H9 (cell line): ENCODE data around the gene DDA1. TPM values are rescaled to one million over a fixed set of nuclear protein-coding genes. Genes with fewer than 3 reads are reported as not detected.

ENCODE experiments used
- DNase-seq: peaks from one replicate; pipeline ENCODE4 v3.0.0-alpha.2; 2017
- H2AFZ ChIP-seq: one replicate; pipeline ENCODE4 v1.6.1; 2013; ENCODE audit warnings: mild to moderate bottlenecking, low read length, control low read depth, moderate library complexity
- H2AK5ac ChIP-seq: 2 replicates; pipeline ENCODE4 v1.6.1; 2013; ENCODE audit warnings: low read length, control low read depth, mixed read lengths; ENCODE audit not compliant: insufficient read length
- H2BK120ac ChIP-seq: one replicate; pipeline ENCODE4 v1.6.1; 2013; ENCODE audit warnings: low read depth, mild to moderate bottlenecking, low read length, control low read depth, inconsistent platforms; ENCODE audit not compliant: poor library complexity, severe bottlenecking
- H2BK12ac ChIP-seq: 2 replicates; pipeline ENCODE4 v1.6.1; 2013; ENCODE audit warnings: low read length, control low read depth, mixed read lengths, low read depth; ENCODE audit not compliant: insufficient read length
- H2BK15ac ChIP-seq: 2 replicates; pipeline ENCODE4 v1.6.1; 2013; ENCODE audit warnings: low read depth, low read length, control low read depth
- H2BK20ac ChIP-seq: one replicate; pipeline ENCODE4 v1.6.1; 2013; ENCODE audit warnings: low read depth, mild to moderate bottlenecking, low read length, control low read depth, inconsistent platforms; ENCODE audit not compliant: poor library complexity, severe bottlenecking
- H2BK5ac ChIP-seq: 2 replicates; pipeline ENCODE4 v1.6.1; 2013; ENCODE audit warnings: low read length, control low read depth, mixed read lengths; ENCODE audit not compliant: insufficient read length
- H3K14ac ChIP-seq: 2 replicates; pipeline ENCODE4 v1.6.1; 2013; ENCODE audit warnings: low read length, control low read depth; ENCODE audit not compliant: insufficient read depth
- H3K18ac ChIP-seq: 2 replicates; pipeline ENCODE4 v1.6.1; 2013; ENCODE audit warnings: low read depth, mild to moderate bottlenecking, mixed read lengths, low read length, control low read depth; ENCODE audit not compliant: insufficient read length
- H3K23ac ChIP-seq: 2 replicates; pipeline ENCODE4 v1.6.1; 2013; ENCODE audit warnings: low read length, control low read depth, mixed read lengths, low read depth; ENCODE audit not compliant: insufficient read length
- H3K23me2 ChIP-seq: 2 replicates; pipeline ENCODE4 v1.6.1; 2013; ENCODE audit warnings: low read depth, mild to moderate bottlenecking, mixed read lengths, low read length, control low read depth; ENCODE audit not compliant: insufficient read length, poor library complexity, severe bottlenecking
- H3K27ac ChIP-seq: 2 replicates; pipeline ENCODE4 v1.5.1; 2013; ENCODE audit warnings: low read length, control low read depth, mixed read lengths, low read depth; ENCODE audit not compliant: insufficient read length
- H3K27me3 ChIP-seq: 2 replicates; pipeline ENCODE4 v1.6.1; 2013; ENCODE audit warnings: low read length, control low read depth, inconsistent platforms; ENCODE audit not compliant: insufficient read depth
- H3K4ac ChIP-seq: 2 replicates; pipeline ENCODE4 v1.6.1; 2013; ENCODE audit warnings: low read depth, mild to moderate bottlenecking, control low read depth, inconsistent platforms, low read length, moderate library complexity
- H3K4me1 ChIP-seq: 2 replicates; pipeline ENCODE4 v1.6.1; 2013; ENCODE audit warnings: low read length, control low read depth, inconsistent platforms; ENCODE audit not compliant: insufficient read depth
- H3K4me2 ChIP-seq: 2 replicates; pipeline ENCODE4 v1.6.1; 2013; ENCODE audit warnings: low read length, control low read depth, mixed read lengths; ENCODE audit not compliant: insufficient read length, insufficient read depth
- H3K56ac ChIP-seq: 2 replicates; pipeline ENCODE4 v1.6.1; 2013; ENCODE audit warnings: low read depth, mild to moderate bottlenecking, mixed read lengths, low read length, control low read depth; ENCODE audit not compliant: insufficient read length
- H3K79me1 ChIP-seq: 2 replicates; pipeline ENCODE4 v1.6.1; 2013; ENCODE audit warnings: low read depth, mild to moderate bottlenecking, moderate library complexity, low read length, control low read depth, inconsistent platforms; ENCODE audit not compliant: insufficient read depth, poor library complexity, severe bottlenecking
- H3K79me2 ChIP-seq: 2 replicates; pipeline ENCODE4 v1.6.1; 2013; ENCODE audit warnings: low read length, control low read depth, inconsistent platforms; ENCODE audit not compliant: insufficient read depth
- H3K9ac ChIP-seq: 2 replicates; pipeline ENCODE4 v1.6.1; 2013; ENCODE audit warnings: low read length, control low read depth, mixed read lengths; ENCODE audit not compliant: insufficient read length; ENCODE audit errors: extremely low read depth
- H3K9me3 ChIP-seq: one replicate; pipeline ENCODE4 v1.6.1; 2013; ENCODE audit warnings: low read depth, low read length, inconsistent platforms; ENCODE audit not compliant: control insufficient read depth
- H3T11ph ChIP-seq: one replicate; pipeline ENCODE4 v1.6.1; 2013; ENCODE audit warnings: mild to moderate bottlenecking, low read length, control low read depth, inconsistent platforms
- H4K20me1 ChIP-seq: one replicate; pipeline ENCODE4 v1.6.1; 2013; ENCODE audit not compliant: control insufficient read depth, insufficient read length, insufficient read depth
- H4K5ac ChIP-seq: 2 replicates; pipeline ENCODE4 v1.6.1; 2013; ENCODE audit warnings: low read depth, mild to moderate bottlenecking, mixed read lengths, low read length, control low read depth; ENCODE audit not compliant: insufficient read length
- H4K8ac ChIP-seq: replicated peaks from 2 replicates; pipeline ENCODE4 v1.6.1; 2013; ENCODE audit warnings: low read length, control low read depth, mixed read lengths, low read depth; ENCODE audit not compliant: insufficient read length
- H4K91ac ChIP-seq: 2 replicates; pipeline ENCODE4 v1.6.1; 2013; ENCODE audit warnings: low read depth, mild to moderate bottlenecking, moderate library complexity, mixed read lengths, low read length, control low read depth; ENCODE audit not compliant: insufficient read length
- H3K27ac Mint-ChIP-seq, 3 experiments: 2 replicates in 2 of 3; 3 replicates in 1 of 3; pipeline ENCODE4 v1.8.0; 2020 to 2021; ENCODE audit warnings: mixed read lengths in 3 of 3, mild to moderate bottlenecking in 1 of 3, moderate library complexity in 1 of 3
- H3K27me3 Mint-ChIP-seq: 2 replicates; pipeline ENCODE4 v1.8.0; 2021; ENCODE audit warnings: low read depth, mild to moderate bottlenecking, moderate library complexity, mixed read lengths
- H3K36me3 Mint-ChIP-seq, 3 experiments: 2 replicates in 2 of 3; 3 replicates in 1 of 3; pipeline ENCODE4 v1.8.0; 2020 to 2021; ENCODE audit warnings: low read depth in 3 of 3, mixed read lengths in 3 of 3; ENCODE audit not compliant: insufficient read depth in 1 of 3
- H3K4me1 Mint-ChIP-seq, 2 experiments: 2 replicates each; pipeline ENCODE4 v1.8.0; 2020; ENCODE audit warnings: mixed read lengths in 2 of 2
- H3K4me3 Mint-ChIP-seq, 2 experiments: 2 replicates in 1 of 2; 3 replicates in 1 of 2; pipeline ENCODE4 v1.8.0; 2020 to 2021; ENCODE audit warnings: mild to moderate bottlenecking in 2 of 2, mixed read lengths in 2 of 2, moderate library complexity in 1 of 2
- H3K9me3 Mint-ChIP-seq, 2 experiments: 2 replicates in 1 of 2; 3 replicates in 1 of 2; pipeline ENCODE4 v1.8.0; 2020; ENCODE audit warnings: mild to moderate bottlenecking in 2 of 2, mixed read lengths in 2 of 2, moderate library complexity in 1 of 2
- CTCF ChIP-seq: fragments of 200-600 bp; sonication (generic); conservative IDR thresholded peaks from 3 replicates; pipeline ENCODE4 v1.8.0; 2021; ENCODE audit warnings: antibody characterized with exemption, mild to moderate bottlenecking
- WGBS: extraction: QIAGEN DNeasy Blood & Tissue Kit; methylation state at CpG from one replicate; pipeline ENCODE4 v1.1.7; 2013; ENCODE audit warnings: missing lambda C conversion rate, low lambda C conversion rate, mixed read lengths; ENCODE audit not compliant: insufficient read length; ENCODE audit errors: extremely low coverage; 5-methylcytosine and 5-hydroxymethylcytosine counted together
- total RNA-seq: library from RNA; stranded (reverse); gene quantifications from 2 replicates; pipeline ENCODE4 v1.2.1, GENCODE V29; 2021

Gene DDA1
- total RNA-seq, 1 experiment from 2014 or later: 45.7 TPM

- Mint-ChIP-seq H3K36me3 (peaks cover 9 to 12% (median 11%) of the 10 kb centered on the region in 3 experiments; a peak in 6 of 7 replicates), H3K27ac (no peak overlapping the region; a peak in 1 of 7 replicates), H3K9me3 (no peaks in the 10 kb centered on the region), H3K27me3 (peaks cover 2% of the 10 kb centered on the region; the same call in 1 of the 2 replicates), H3K4me3 (no peak overlapping the region; a peak in 2 of 5 replicates), H3K4me1 (peaks cover 5 to 21% of the 10 kb centered on the region in 2 experiments; a peak in 2 of 4 replicates)
- TF ChIP-seq CTCF: no peak
- no peaks in the 10 kb centered on the region for H3K27me3 ChIP-seq
- DNase-seq: peak; percentile 91
- no peak overlapping the region for H4K91ac ChIP-seq
- H4K5ac ChIP-seq: no peak overlapping the region
- H4K8ac ChIP-seq: no peak overlapping the region
- no peaks in the 10 kb centered on the region for H3K9me3 ChIP-seq
- H3K79me1 ChIP-seq: no peaks in the 10 kb centered on the region
- H3K4ac ChIP-seq: no peak overlapping the region
- H3K56ac ChIP-seq: no peak overlapping the region
- no peak overlapping the region for H3K18ac ChIP-seq
- H3K23ac ChIP-seq: no peak overlapping the region
- no peaks in the 10 kb centered on the region for H3K4me1 ChIP-seq
- no peak overlapping the region for H3T11ph ChIP-seq
- H3K4me2 ChIP-seq: no peak overlapping the region
- no peak overlapping the region for H2AK5ac ChIP-seq
- no peak overlapping the region for H2BK5ac ChIP-seq
- H3K14ac ChIP-seq: no peak overlapping the region
- H2BK15ac ChIP-seq: no peak overlapping the region
- H3K9ac ChIP-seq: no peak overlapping the region
- H3K79me2 ChIP-seq: no peaks in the 10 kb centered on the region
- no CpG with 5 or more reads among the region's 22 CpGs for WGBS
- no peak overlapping the region for H2BK120ac ChIP-seq
- no peaks in the 10 kb centered on the region for H4K20me1 ChIP-seq
- no peak overlapping the region for H2BK12ac ChIP-seq
- H3K23me2 ChIP-seq: no peaks in the 10 kb centered on the region
- no peak overlapping the region for H2AFZ ChIP-seq
- no peak overlapping the region for H2BK20ac ChIP-seq
- no peak overlapping the region for H3K27ac ChIP-seq
Measured at GRCh38 chr19:17289489-17289888, 19.9 kb upstream of the DDA1 start.
